ENCODE results near the gene SOD3.

GRCh38 chr4:24836661-24837242, 41.4 kb downstream of the SOD3 start:
- TF ChIP-seq CTCF (tag by site-specific recombination; IDR thresholded peaks at IDR 0.05) = no peak
- TF ChIP-seq ZNF423 (tag by site-specific recombination; IDR thresholded peaks at IDR 0.05) = no peak

All from HEK293 (cell line).